Measurements from ENCODE around the gene SMIM8.
A peak's percentile ranks its signal among the peaks of the same experiment; 100 is the strongest.

DNA sequence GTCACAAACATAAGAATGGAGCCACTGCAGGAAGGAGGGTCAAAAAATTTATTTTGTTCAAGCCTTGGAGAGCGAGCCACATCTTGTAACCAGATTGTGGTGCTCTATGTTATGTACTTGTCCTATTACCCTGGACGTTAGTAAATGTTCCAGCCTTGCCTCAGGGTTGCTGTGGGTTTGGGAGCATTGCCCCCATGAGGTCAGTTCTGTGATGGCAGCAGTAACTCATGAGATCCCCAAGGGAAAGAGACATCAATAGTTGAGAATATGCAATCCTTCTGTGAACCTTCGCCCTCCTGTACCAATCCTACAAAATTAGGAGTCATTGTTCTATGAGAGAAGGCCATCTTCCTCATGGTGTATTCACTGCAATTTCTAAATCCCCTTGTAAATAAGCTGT lies 68.9 kb downstream of the SMIM8 start:
- TF ChIP-seq EZH2 (IDR thresholded peaks at IDR 0.05; ENCODE audit: borderline replicate concordance), result no peak
- TF ChIP-seq, protein P1, sequence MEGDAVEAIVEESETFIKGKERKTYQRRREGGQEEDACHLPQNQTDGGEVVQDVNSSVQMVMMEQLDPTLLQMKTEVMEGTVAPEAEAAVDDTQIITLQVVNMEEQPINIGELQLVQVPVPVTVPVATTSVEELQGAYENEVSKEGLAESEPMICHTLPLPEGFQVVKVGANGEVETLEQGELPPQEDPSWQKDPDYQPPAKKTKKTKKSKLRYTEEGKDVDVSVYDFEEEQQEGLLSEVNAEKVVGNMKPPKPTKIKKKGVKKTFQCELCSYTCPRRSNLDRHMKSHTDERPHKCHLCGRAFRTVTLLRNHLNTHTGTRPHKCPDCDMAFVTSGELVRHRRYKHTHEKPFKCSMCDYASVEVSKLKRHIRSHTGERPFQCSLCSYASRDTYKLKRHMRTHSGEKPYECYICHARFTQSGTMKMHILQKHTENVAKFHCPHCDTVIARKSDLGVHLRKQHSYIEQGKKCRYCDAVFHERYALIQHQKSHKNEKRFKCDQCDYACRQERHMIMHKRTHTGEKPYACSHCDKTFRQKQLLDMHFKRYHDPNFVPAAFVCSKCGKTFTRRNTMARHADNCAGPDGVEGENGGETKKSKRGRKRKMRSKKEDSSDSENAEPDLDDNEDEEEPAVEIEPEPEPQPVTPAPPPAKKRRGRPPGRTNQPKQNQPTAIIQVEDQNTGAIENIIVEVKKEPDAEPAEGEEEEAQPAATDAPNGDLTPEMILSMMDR (IDR thresholded peaks at IDR 0.05; ENCODE audit: poor library complexity), result peak; percentile 53

Measured in hepatocyte (in vitro differentiated cells).